DMS153 treated with DMSO at 0.1 percent for 48 hours (cell line): ENCODE measurements around the gene NDST1.

ENCODE experiments used
- DNase-seq: peaks from one replicate; lab custom pipeline; 2025; ENCODE audit not compliant: unreplicated experiment; lab: John Stamatoyannopoulos, UW

NDST1 gene

DNA sequence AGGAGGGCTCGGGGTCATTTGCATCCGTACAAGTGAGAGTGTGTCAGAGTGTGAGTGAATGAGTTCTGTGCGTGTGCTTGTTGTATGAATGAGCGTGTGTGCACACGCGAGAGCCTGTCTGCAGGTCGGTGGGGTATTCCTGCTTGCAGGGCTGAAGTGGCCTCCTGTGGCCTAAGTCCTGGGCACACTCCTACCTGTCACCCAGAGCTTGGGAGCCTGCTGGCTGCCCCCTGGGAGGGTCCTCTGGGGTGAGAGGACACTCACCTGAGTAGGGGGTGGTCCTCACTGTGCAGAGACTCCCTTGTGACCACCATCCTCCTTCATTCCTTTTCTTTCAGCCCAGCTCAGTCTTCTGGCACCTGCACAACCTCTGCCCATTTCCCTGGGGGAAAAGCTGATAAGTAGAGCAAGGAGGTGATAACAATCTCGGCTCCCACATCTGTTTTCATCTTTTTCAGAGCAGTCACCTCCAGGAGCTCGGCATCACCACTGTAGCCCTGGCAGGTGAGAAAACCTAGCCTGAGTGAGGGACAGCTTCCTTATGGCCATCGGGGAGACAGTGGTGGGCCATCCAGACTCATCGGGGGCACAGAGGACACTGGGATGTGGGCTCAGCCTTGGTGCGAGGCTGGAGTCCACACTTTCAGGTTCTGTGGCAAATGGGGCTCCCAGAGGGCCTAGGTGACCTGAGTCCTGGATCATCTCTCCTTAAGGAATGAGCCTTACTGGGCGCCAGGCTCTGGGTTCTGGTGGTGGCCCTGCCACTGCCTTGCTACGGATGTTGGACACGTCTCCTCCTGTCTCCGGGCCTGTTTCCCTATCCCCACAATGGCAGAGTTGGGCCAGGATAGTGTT, 93.8 kb downstream of the NDST1 start:
- no peak for DNase-seq

DNA sequence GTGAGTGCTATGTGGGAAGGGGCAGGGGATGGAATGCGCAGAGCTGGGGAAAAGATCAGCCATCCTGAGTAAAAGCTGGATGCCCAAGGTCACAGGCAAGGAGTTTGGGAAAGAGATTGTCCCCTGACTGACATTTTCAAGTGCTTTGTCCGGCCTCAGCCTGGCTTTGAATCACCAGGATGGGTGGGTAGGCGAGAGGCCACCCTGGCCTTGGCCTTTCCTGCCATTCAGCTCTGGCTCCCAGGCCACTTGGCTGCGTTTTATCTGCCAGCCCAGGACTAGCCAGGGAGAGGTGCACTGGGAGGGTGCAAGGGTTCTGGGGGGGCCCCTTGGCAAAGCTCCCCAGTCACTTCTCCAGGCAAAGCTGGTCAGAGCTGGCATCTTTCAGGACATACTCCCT, 95.1 kb downstream of the NDST1 start:
- no peak for DNase-seq

DNA sequence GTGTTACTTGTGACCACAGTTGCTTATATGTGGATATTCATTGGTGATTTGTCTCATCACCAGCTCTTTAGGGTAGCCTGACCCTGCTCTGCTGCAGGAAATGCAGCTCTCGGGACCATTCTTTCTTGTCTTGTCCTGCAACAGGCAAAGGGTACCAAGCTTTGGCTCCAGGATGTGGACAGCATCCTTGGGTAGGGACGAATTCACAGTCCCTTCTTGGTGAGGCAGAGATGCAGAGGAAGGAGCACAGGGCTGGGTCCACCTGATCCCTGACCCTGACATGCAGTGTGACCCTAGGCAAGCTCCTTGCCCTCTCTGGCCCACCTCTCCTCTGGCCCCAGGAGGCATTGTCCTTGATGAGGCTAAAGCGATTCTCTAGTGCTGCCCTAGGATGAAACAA, 95.6 kb downstream of the NDST1 start:
- DNase-seq: no peak

DNA sequence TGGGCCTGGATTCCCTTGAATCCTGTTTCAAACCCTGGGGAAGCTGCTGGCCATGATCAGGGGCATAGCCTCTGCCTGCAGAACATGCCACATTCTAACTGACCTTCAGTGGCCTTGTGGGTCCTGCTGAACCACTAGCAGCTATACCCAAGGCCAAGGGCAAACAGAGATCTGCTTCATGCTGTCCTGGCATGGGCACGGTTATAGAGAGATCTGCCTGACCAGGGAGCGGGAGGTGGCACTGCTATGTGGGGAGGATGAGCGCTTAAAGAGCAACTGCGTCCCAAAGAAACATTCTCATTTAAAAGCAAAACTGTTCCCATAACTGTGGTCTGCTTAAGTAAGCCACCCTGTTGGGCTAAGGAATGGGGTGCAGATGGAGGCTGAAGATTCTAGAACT, 96.1 kb downstream of the NDST1 start:
- no peak for DNase-seq

DNA sequence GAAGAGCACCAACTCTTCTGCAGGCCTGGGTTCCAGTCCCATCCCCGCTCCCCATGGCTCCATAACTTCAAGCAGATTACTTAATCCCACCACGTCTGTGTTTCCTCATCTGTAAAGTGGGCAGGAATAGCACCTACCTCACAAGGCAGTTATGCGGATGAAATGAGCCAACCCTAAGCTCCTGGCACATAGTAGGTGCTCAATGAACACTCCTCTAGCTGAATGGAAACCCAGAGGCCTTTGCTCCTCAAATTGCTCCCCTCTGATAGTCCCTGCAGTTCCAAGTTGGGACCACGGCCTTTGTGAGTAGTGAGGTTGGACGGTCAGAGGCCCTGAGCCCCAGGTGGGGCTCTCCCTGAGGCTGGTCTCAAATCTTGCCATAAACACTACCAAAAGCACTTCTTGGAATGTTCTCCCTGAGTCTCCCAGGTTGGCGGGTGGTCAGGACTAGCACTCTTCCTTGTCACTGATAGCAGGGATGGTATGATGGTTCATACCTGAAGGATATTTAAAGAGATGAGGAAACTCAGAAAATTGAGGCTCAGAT, 97.0 kb downstream of the NDST1 start:
- no peak for DNase-seq

DNA sequence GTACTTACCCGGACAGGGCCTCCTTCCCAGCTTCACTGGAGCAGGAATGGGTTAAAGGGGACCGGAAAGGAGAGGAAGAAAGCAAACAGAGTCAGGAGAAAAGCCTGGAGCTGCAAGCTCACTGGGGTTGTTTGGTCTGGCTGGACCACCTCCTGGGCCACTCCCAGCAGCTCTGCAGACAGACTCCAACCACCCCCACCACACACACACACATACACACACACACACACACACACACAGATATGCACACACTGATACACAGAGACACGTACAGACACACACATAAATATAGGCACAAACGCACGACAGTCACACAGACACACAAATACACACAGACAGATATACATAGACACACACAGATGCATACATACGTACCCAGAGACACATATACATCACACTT, 97.6 kb downstream of the NDST1 start:
- no peak for DNase-seq

DNA sequence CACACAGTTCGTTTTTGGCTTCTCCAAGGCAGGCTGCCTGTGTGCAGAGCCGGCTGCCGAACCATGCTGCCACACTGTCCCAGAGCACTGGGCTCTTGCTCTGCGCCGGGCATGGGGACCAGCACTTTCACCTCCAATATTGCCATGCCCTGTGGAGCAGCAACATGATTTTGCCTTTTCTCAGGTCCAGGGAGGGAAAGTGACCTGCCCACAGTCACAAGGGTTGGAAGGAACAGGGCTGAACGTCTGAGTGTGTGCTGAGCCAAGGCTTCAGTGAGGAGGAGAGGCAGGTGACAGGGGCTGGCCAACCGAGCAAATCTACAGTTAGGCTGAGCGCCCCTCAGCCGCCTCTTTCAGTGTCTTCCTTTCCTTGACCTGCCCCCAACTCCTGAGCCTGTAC, 98.5 kb downstream of the NDST1 start:
- DNase-seq: no peak

DNA sequence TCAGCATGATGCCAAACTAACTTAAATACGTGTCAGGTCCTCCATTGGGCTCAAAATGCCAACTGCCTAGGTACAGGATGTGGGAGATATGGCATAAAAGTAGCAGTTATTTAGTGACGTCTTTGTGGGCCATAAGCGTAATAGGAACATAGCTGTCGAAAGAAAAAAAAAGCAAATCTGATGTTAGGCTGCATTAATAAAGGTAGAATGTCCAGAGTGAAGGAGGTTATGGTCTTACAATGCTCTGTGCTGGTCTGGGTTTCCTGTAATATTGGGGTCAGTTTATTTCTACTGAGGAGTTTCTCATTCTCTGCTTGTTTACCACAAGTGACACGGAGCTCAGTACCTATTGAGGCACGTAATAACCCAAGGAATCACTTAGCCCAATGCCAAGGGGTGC, 99.2 kb downstream of the NDST1 start:
- no peak for DNase-seq
